Fibroblast of lung (primary cell): Measurements from ENCODE around the gene MYMK.

Experiments used
- CTCF ChIP-seq, 2 donors: IDR thresholded peaks in 1 of 2; conservative IDR thresholded peaks in 1 of 2; 1 replicate in 1 of 2; 2 replicates in 1 of 2; pipeline ENCODE4 v1.5.1; 2011 to 2012; ENCODE audit warnings: low read length in 2 of 2, control low read depth in 1 of 2, inconsistent platforms in 1 of 2, low read depth in 1 of 2, mild to moderate bottlenecking in 1 of 2
- EZH2 ChIP-seq: IDR thresholded peaks from 2 replicates; pipeline ENCODE4 v1.5.1; 2012; ENCODE audit warnings: low read length, control low read depth, mild to moderate bottlenecking; ENCODE audit errors: missing control alignments

GRCh38 chr9:133524679-133525228 lies at the start of gene MYMK:
- no peak for TF ChIP-seq CTCF (conservative IDR thresholded peaks at IDR 0.05 in 1 of 2, IDR thresholded peaks at IDR 0.05 in 1 of 2; ENCODE audit: low read depth in 1 of 2, low read length in 2 of 2)
- no peak for TF ChIP-seq EZH2
